HEK293 (cell line): ENCODE results near the gene ITSN1.

Experiments used
- CTCF ChIA-PET: fragments of 350-600 bp; formaldehyde crosslinking; extraction: SDS; loops from one replicate; lab custom pipeline; 2021; ENCODE audit warnings: antibody characterized with exemption; lab: Yijun Ruan, JAX
- POLR2A ChIA-PET: fragments of 300-600 bp; formaldehyde crosslinking; extraction: SDS; loops from one replicate; lab custom pipeline; 2020; ENCODE audit warnings: antibody characterized with exemption, inconsistent platforms; lab: Yijun Ruan, JAX
- H3K27ac ChIP-seq: fragments of 200-500 bp; sonication (Bioruptor generic); 2 replicates; pipeline ENCODE4 v1.5.1; 2014; ENCODE audit warnings: low read depth, low read length, control low read depth, inconsistent platforms; ENCODE audit errors: extremely low read depth
- H3K36me3 ChIP-seq, 2 experiments: fragments of 200-500 bp in 1 of 2; sonication (Bioruptor generic) in 1 of 2; 1 replicate in 1 of 2; 2 replicates in 1 of 2; pipeline ENCODE4 v1.5.1; 2014 to 2017; ENCODE audit warnings: inconsistent platforms in 2 of 2, low read length in 2 of 2; ENCODE audit not compliant: control insufficient read depth in 2 of 2, insufficient read depth in 1 of 2
- H3K4me1 ChIP-seq: fragments of 200-500 bp; sonication (Bioruptor generic); 2 replicates; pipeline ENCODE4 v1.5.1; 2014; ENCODE audit warnings: mild to moderate bottlenecking, low read length, inconsistent platforms; ENCODE audit not compliant: control insufficient read depth, insufficient read depth
- H3K4me3 ChIP-seq: 2 replicates; pipeline ENCODE4 v1.5.1; 2011; ENCODE audit warnings: low read depth, mild to moderate bottlenecking, control low read depth, low read length, moderate library complexity
- H3K9me3 ChIP-seq: fragments of 200-500 bp; sonication (Bioruptor generic); 2 replicates; pipeline ENCODE4 v1.5.1; 2014; ENCODE audit warnings: low read depth, low read length, inconsistent platforms; ENCODE audit not compliant: control insufficient read depth, insufficient read depth
- HOXA7 ChIP-seq: sonication (generic); formaldehyde crosslinking; IDR thresholded peaks from 2 replicates; pipeline ENCODE4 v1.8.1; 2022; ENCODE audit warnings: missing genetic modification reagents, borderline replicate concordance
- KLF16 ChIP-seq: fragments of 450-650 bp; formaldehyde crosslinking; IDR thresholded peaks from 2 replicates; pipeline ENCODE4 v1.5.1; 2017; ENCODE audit warnings: missing biosample characterization, missing genetic modification characterization
- PRDM1 ChIP-seq: fragments of 450-650 bp; formaldehyde crosslinking; IDR thresholded peaks from 2 replicates; pipeline ENCODE4; 2016; ENCODE audit warnings: missing biosample characterization, missing genetic modification characterization
- RBAK ChIP-seq: fragments of 450-650 bp; formaldehyde crosslinking; IDR thresholded peaks from 2 replicates; pipeline ENCODE4 v1.5.1; 2016; ENCODE audit warnings: missing biosample characterization, missing genetic modification characterization
- REPIN1 ChIP-seq: fragments of 450-650 bp; formaldehyde crosslinking; IDR thresholded peaks from 2 replicates; pipeline ENCODE4 v1.5.1; 2017; ENCODE audit warnings: missing biosample characterization, missing genetic modification characterization, low read depth
- SP2 ChIP-seq: fragments of 450-650 bp; formaldehyde crosslinking; IDR thresholded peaks from 2 replicates; pipeline ENCODE4 v1.5.1; 2016; ENCODE audit warnings: missing biosample characterization, missing genetic modification characterization
- ZFP41 ChIP-seq: fragments of 450-650 bp; formaldehyde crosslinking; IDR thresholded peaks from 2 replicates; pipeline ENCODE4 v1.5.1; 2016; ENCODE audit warnings: missing biosample characterization, missing genetic modification characterization, borderline replicate concordance
- ZNF121 ChIP-seq: fragments of 450-650 bp; formaldehyde crosslinking; IDR thresholded peaks from 2 replicates; pipeline ENCODE4 v1.5.1; 2016; ENCODE audit warnings: missing biosample characterization, missing genetic modification characterization
- ZNF140 ChIP-seq: fragments of 450-650 bp; formaldehyde crosslinking; IDR thresholded peaks from 2 replicates; pipeline ENCODE4 v1.5.1; 2016; ENCODE audit warnings: missing biosample characterization, missing genetic modification characterization
- ZNF175 ChIP-seq: fragments of 450-650 bp; formaldehyde crosslinking; IDR thresholded peaks from 2 replicates; pipeline ENCODE4 v1.5.1; 2016; ENCODE audit warnings: missing biosample characterization, missing genetic modification characterization
- ZNF202 ChIP-seq: fragments of 450-650 bp; formaldehyde crosslinking; IDR thresholded peaks from 2 replicates; pipeline ENCODE4 v1.5.1; 2016; ENCODE audit warnings: missing biosample characterization, missing genetic modification characterization, borderline replicate concordance
- ZNF23 ChIP-seq: fragments of 450-650 bp; formaldehyde crosslinking; IDR thresholded peaks from 2 replicates; pipeline ENCODE4 v1.5.1; 2016; ENCODE audit warnings: missing biosample characterization, missing genetic modification characterization, borderline replicate concordance
- ZNF292 ChIP-seq: fragments of 450-650 bp; formaldehyde crosslinking; IDR thresholded peaks from 2 replicates; pipeline ENCODE4 v1.5.1; 2016; ENCODE audit warnings: low read depth, missing biosample characterization, missing genetic modification characterization, borderline replicate concordance
- ZNF341 ChIP-seq: fragments of 450-650 bp; formaldehyde crosslinking; IDR thresholded peaks from 2 replicates; pipeline ENCODE4; 2016; ENCODE audit warnings: low read depth, missing biosample characterization, missing genetic modification characterization
- ZNF350 ChIP-seq: fragments of 450-650 bp; formaldehyde crosslinking; IDR thresholded peaks from 2 replicates; pipeline ENCODE4 v1.5.0; 2017; ENCODE audit warnings: missing biosample characterization, mild to moderate bottlenecking, missing genetic modification characterization
- ZNF48 ChIP-seq: fragments of 450-650 bp; formaldehyde crosslinking; IDR thresholded peaks from 2 replicates; pipeline ENCODE4 v1.5.1; 2016; ENCODE audit warnings: missing biosample characterization, missing genetic modification characterization
- ZNF510 ChIP-seq: fragments of 450-650 bp; formaldehyde crosslinking; IDR thresholded peaks from 2 replicates; pipeline ENCODE4 v1.5.1; 2018; ENCODE audit warnings: mild to moderate bottlenecking, missing genetic modification characterization, missing biosample characterization; ENCODE audit not compliant: insufficient replicate concordance
- ZNF544 ChIP-seq: fragments of 450-650 bp; formaldehyde crosslinking; IDR thresholded peaks from 2 replicates; pipeline ENCODE4 v1.5.0; 2017; ENCODE audit warnings: missing biosample characterization, missing genetic modification characterization
- ZNF549 ChIP-seq: fragments of 450-650 bp; IDR thresholded peaks from 2 replicates; pipeline ENCODE4 v1.5.1; 2018; ENCODE audit warnings: missing biosample characterization, missing genetic modification characterization, mild to moderate bottlenecking, inconsistent platforms, moderate library complexity
- ZNF623 ChIP-seq: fragments of 450-650 bp; formaldehyde crosslinking; IDR thresholded peaks from 2 replicates; pipeline ENCODE4 v1.5.1; 2016; ENCODE audit warnings: missing biosample characterization, missing genetic modification characterization
- ZNF629 ChIP-seq: fragments of 450-650 bp; formaldehyde crosslinking; IDR thresholded peaks from 2 replicates; pipeline ENCODE4 v1.5.1; 2017; ENCODE audit warnings: missing biosample characterization, missing genetic modification characterization
- ZNF777 ChIP-seq: fragments of 450-650 bp; formaldehyde crosslinking; IDR thresholded peaks from 2 replicates; pipeline ENCODE4 v1.5.1; 2017; ENCODE audit warnings: missing biosample characterization, missing genetic modification characterization, borderline replicate concordance
- ZNF843 ChIP-seq: fragments of 450-650 bp; formaldehyde crosslinking; IDR thresholded peaks from 2 replicates; pipeline ENCODE4 v1.5.1; 2016; ENCODE audit warnings: missing biosample characterization, missing genetic modification characterization
- ZSCAN16 ChIP-seq: fragments of 450-650 bp; formaldehyde crosslinking; IDR thresholded peaks from 2 replicates; pipeline ENCODE4 v1.5.1; 2016; ENCODE audit warnings: missing biosample characterization, missing genetic modification characterization
- TF ChIP-seq, protein P1 (sequence below): fragments of 450-650 bp; formaldehyde crosslinking; IDR thresholded peaks from 2 replicates; pipeline ENCODE4 v1.5.1; 2016; ENCODE audit warnings: missing biosample characterization, missing genetic modification characterization
- TF ChIP-seq, protein P2 (sequence below): fragments of 450-650 bp; formaldehyde crosslinking; IDR thresholded peaks from 2 replicates; pipeline ENCODE4 v1.5.1; 2017; ENCODE audit warnings: missing biosample characterization, missing genetic modification characterization
- TF ChIP-seq, protein P3 (sequence below): fragments of 450-650 bp; IDR thresholded peaks from 2 replicates; pipeline ENCODE4 v1.5.1; 2018; ENCODE audit warnings: missing biosample characterization, missing genetic modification characterization
- TF ChIP-seq, protein P4 (sequence below): fragments of 450-650 bp; formaldehyde crosslinking; IDR thresholded peaks from 2 replicates; pipeline ENCODE4 v1.5.1; 2016; ENCODE audit warnings: missing biosample characterization, missing genetic modification characterization
- TF ChIP-seq, protein P5 (sequence below): fragments of 450-650 bp; formaldehyde crosslinking; IDR thresholded peaks from 2 replicates; pipeline ENCODE4 v1.5.1; 2016; ENCODE audit warnings: missing biosample characterization, missing genetic modification characterization, low read depth

Gene ITSN1

DNA sequence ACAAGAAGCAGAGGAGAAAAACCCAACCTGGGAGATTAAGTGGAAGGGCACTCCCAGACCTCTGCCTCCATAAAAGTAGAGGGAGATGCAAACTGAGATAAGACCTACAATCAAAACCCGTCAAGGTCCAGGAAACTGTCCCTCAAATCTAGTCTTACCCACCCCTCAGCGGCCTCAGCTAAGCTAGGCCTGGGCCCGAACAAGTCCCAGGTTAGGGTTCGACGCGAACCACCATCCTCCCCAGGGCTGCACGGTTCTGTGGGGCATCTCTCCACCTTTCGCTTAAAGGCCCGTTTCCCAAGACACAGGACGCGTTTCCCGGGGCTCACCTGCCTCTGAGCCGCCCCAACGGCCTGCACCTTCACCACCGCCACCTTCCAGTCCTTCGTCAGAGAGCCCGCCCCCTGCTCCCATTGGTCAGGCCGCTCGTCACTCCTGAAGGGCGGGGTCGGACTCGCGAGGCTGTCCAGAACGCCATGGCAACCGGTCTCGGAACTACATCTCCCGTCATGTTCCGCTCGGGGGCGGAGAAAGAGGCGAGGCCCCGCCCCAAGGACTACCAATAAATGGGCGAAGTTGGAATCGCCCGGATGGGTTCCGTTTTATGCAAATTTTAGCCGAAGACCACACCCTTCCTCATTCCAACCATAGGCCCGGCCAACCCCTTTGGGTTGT, 812 bp upstream of the ITSN1 start, which contains the start of gene CRYZL1:
Gene CRYZL1 (minus strand): TSS at position 390 of the 675 bp plus-strand sequence. CDS start 10,190 bp downstream, outside the sequence.
- Histone ChIP-seq H3K4me1 (peaks cover 10% of the 10 kb centered on the region), H3K27ac (peak within 1 kb of the TSS; percentile 90), H3K9me3 (no peaks in the 10 kb centered on the region), H3K36me3 (peaks cover 0 to 9% of the 10 kb centered on the region in 2 experiments; a peak in 1 of 3 replicates), H3K4me3 (peak within 1 kb of the TSS; percentile 69)
- ChIA-PET CTCF (interaction anchor here (0.6 kb wide), 1 partner anchor 1571 kb away, joined by 4 read pairs; no protein-coding TSS in a partner anchor), POLR2A (no interaction called here)
- TF ChIP-seq ZNF140 (tag by site-specific recombination) (no peak), ZNF544 (tag by site-specific recombination) (no peak), ZNF623 (tag by site-specific recombination) (no peak; the same call in 1 of the 2 replicates), ZNF510 (peak; percentile 21), ZNF23 (tag by site-specific recombination) (no peak), ZNF202 (tag by site-specific recombination) (no peak), ZNF48 (tag by site-specific recombination) (no peak), ZNF121 (tag by site-specific recombination) (peak; percentile 60; the same call in 1 of the 2 replicates), ZNF629 (tag by site-specific recombination) (peak; percentile 69), KLF16 (tag by site-specific recombination) (peak; percentile 91), HOXA7 (CRISPR knock-in tag) (no peak), ZNF350 (tag by site-specific recombination) (no peak), ZNF341 (no peak), RBAK (no peak), REPIN1 (tag by site-specific recombination) (peak; percentile 88), SP2 (tag by site-specific recombination) (peak; percentile 76), PRDM1 (tag by site-specific recombination) (no peak; the same call in 1 of the 2 replicates), ZSCAN16 (no peak; the same call in 1 of the 2 replicates), ZNF549 (no peak), ZFP41 (tag by site-specific recombination) (no peak), ZNF843 (no peak), ZNF777 (tag by site-specific recombination) (no peak), ZNF292 (no peak; the same call in 1 of the 2 replicates), ZNF175 (tag by site-specific recombination) (no peak)
- TF ChIP-seq, protein P1, sequence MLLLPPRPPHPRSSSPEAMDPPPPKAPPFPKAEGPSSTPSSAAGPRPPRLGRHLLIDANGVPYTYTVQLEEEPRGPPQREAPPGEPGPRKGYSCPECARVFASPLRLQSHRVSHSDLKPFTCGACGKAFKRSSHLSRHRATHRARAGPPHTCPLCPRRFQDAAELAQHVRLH (tag by site-specific recombination), result peak; percentile 50; the same call in 1 of the 2 replicates
- TF ChIP-seq, protein P2, sequence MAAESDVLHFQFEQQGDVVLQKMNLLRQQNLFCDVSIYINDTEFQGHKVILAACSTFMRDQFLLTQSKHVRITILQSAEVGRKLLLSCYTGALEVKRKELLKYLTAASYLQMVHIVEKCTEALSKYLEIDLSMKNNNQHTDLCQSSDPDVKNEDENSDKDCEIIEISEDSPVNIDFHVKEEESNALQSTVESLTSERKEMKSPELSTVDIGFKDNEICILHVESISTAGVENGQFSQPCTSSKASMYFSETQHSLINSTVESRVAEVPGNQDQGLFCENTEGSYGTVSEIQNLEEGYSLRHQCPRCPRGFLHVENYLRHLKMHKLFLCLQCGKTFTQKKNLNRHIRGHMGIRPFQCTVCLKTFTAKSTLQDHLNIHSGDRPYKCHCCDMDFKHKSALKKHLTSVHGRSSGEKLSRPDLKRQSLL (tag by site-specific recombination), result no peak
- TF ChIP-seq, protein P3, sequence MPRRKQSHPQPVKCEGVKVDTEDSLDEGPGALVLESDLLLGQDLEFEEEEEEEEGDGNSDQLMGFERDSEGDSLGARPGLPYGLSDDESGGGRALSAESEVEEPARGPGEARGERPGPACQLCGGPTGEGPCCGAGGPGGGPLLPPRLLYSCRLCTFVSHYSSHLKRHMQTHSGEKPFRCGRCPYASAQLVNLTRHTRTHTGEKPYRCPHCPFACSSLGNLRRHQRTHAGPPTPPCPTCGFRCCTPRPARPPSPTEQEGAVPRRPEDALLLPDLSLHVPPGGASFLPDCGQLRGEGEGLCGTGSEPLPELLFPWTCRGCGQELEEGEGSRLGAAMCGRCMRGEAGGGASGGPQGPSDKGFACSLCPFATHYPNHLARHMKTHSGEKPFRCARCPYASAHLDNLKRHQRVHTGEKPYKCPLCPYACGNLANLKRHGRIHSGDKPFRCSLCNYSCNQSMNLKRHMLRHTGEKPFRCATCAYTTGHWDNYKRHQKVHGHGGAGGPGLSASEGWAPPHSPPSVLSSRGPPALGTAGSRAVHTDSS (tag by site-specific recombination), result peak; percentile 66; the same call in 1 of the 2 replicates
- TF ChIP-seq, protein P4, sequence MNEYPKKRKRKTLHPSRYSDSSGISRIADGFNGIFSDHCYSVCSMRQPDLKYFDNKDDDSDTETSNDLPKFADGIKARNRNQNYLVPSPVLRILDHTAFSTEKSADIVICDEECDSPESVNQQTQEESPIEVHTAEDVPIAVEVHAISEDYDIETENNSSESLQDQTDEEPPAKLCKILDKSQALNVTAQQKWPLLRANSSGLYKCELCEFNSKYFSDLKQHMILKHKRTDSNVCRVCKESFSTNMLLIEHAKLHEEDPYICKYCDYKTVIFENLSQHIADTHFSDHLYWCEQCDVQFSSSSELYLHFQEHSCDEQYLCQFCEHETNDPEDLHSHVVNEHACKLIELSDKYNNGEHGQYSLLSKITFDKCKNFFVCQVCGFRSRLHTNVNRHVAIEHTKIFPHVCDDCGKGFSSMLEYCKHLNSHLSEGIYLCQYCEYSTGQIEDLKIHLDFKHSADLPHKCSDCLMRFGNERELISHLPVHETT, result peak; percentile 85
- TF ChIP-seq, protein P5, sequence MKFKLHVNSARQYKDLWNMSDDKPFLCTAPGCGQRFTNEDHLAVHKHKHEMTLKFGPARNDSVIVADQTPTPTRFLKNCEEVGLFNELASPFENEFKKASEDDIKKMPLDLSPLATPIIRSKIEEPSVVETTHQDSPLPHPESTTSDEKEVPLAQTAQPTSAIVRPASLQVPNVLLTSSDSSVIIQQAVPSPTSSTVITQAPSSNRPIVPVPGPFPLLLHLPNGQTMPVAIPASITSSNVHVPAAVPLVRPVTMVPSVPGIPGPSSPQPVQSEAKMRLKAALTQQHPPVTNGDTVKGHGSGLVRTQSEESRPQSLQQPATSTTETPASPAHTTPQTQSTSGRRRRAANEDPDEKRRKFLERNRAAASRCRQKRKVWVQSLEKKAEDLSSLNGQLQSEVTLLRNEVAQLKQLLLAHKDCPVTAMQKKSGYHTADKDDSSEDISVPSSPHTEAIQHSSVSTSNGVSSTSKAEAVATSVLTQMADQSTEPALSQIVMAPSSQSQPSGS (tag by site-specific recombination), result no peak
